GM23248 (cell line): Measurements from ENCODE around the gene EIF2B4. TPM values are rescaled to one million over a fixed set of nuclear protein-coding genes. Genes with fewer than 3 reads are reported as not detected.
"Not testable (repeated sequence)": the region's sequence is repeated elsewhere in the genome, so short reads cannot be mapped to it uniquely, and the experiment has no call there.

Source experiments
- DNase-seq: peaks from one replicate; pipeline ENCODE4 v3.0.0-alpha.2; 2015
- H2AFZ ChIP-seq: fragments of 200-600 bp; sonication (generic); 2 replicates; pipeline ENCODE4 v1.6.1; 2016; ENCODE audit warnings: antibody characterized with exemption
- H3F3A ChIP-seq: fragments of 200-600 bp; sonication (generic); 2 replicates; pipeline ENCODE4 v1.6.1; 2016; ENCODE audit warnings: mild to moderate bottlenecking, antibody characterized with exemption, mixed run types; ENCODE audit not compliant: insufficient read depth
- H3K27ac ChIP-seq: fragments of 200-600 bp; sonication (generic); 2 replicates; pipeline ENCODE4 v1.5.1; 2016; ENCODE audit warnings: mild to moderate bottlenecking
- H3K27me3 ChIP-seq: fragments of 200-600 bp; sonication (generic); replicated peaks from 2 replicates; pipeline ENCODE4 v1.6.1; 2016; ENCODE audit warnings: mild to moderate bottlenecking; ENCODE audit not compliant: insufficient read depth
- H3K36me3 ChIP-seq: fragments of 200-600 bp; sonication (generic); 2 replicates; pipeline ENCODE4 v1.6.1; 2016; ENCODE audit warnings: low read depth, mild to moderate bottlenecking
- H3K4me1 ChIP-seq: fragments of 200-600 bp; sonication (generic); 2 replicates; pipeline ENCODE4 v1.6.1; 2016; ENCODE audit warnings: mild to moderate bottlenecking; ENCODE audit not compliant: insufficient read depth
- H3K4me2 ChIP-seq: fragments of 200-600 bp; sonication (generic); one replicate; pipeline ENCODE4 v1.6.1; 2016; ENCODE audit warnings: mild to moderate bottlenecking; ENCODE audit not compliant: unreplicated experiment
- H3K4me3 ChIP-seq: fragments of 200-600 bp; sonication (generic); 2 replicates; pipeline ENCODE4 v1.5.1; 2016; ENCODE audit warnings: mild to moderate bottlenecking
- H3K79me2 ChIP-seq: fragments of 200-600 bp; sonication (generic); 2 replicates; pipeline ENCODE4 v1.6.1; 2016; ENCODE audit warnings: mild to moderate bottlenecking; ENCODE audit not compliant: insufficient read depth
- H3K9ac ChIP-seq: fragments of 200-600 bp; sonication (generic); 2 replicates; pipeline ENCODE4 v1.6.1; 2016; ENCODE audit warnings: mild to moderate bottlenecking
- H3K9me2 ChIP-seq: fragments of 200-600 bp; sonication (generic); 2 replicates; pipeline ENCODE4 v1.6.1; 2016; ENCODE audit warnings: mixed run types, mild to moderate bottlenecking, moderate library complexity; ENCODE audit not compliant: insufficient read depth
- H3K9me3 ChIP-seq: fragments of 200-600 bp; sonication (generic); one replicate; pipeline ENCODE4 v1.6.1; 2017; ENCODE audit warnings: low read depth
- H4K20me1 ChIP-seq: fragments of 200-600 bp; sonication (generic); 2 replicates; pipeline ENCODE4 v1.6.0; 2016; ENCODE audit not compliant: insufficient read depth
- EZH2 ChIP-seq: fragments of 200-600 bp; sonication (generic); IDR thresholded peaks from 2 replicates; pipeline ENCODE4 v1.6.1; 2018; ENCODE audit warnings: antibody characterized with exemption, mild to moderate bottlenecking; ENCODE audit not compliant: insufficient read depth, poor library complexity, severe bottlenecking
- EZH2phosphoT487 ChIP-seq: fragments of 200-600 bp; sonication (generic); IDR thresholded peaks from 2 replicates; pipeline ENCODE4 v1.6.1; 2018; ENCODE audit warnings: antibody characterized with exemption, moderate library complexity, mild to moderate bottlenecking, low read depth; ENCODE audit not compliant: insufficient read depth
- WGBS, 2 experiments: methylation state at CpG; one replicate each; pipeline ENCODE4 v1.1.6; 2015 to 2017; ENCODE audit warnings: low lambda C conversion rate in 2 of 2, low coverage in 1 of 2; ENCODE audit errors: missing lambda C conversion rate in 2 of 2; 5-methylcytosine and 5-hydroxymethylcytosine counted together
- in situ Hi-C: fragments of 300-500 bp; cut with MboI; formaldehyde crosslinking; loops from 2 replicates; pipeline ENCODE4 v1.15.0; 2020
- polyA plus RNA-seq: library from polyadenylated mRNA; unstranded; fragments of >200 nt; fragmentation: Nextera tagmentation; extraction: Ambion mirVana; gene quantifications from 2 replicates; pipeline ENCODE4 v1.2.1, GENCODE V29; 2016
- total RNA-seq: library from RNA; depleted of rRNA; stranded (reverse); fragments of >200 nt; shearing (Covaris generic); gene quantifications from 2 replicates; pipeline ENCODE4 v1.2.3, GENCODE V29; 2014; rRNA removed

Gene EIF2B4
- total and polyA plus RNA-seq, 2 experiments from 2014 or later = 26.6 to 50.1 TPM

- H3K4me3 ChIP-seq = peak overlapping the region; percentile 97
- peak overlapping the region; percentile 98 for H3K4me2 ChIP-seq
- peak overlapping the region; percentile 96 for H3K27ac ChIP-seq
- H3F3A ChIP-seq = peaks cover 30% of the 10 kb centered on the region
- no peak overlapping the region for H2AFZ ChIP-seq
- H4K20me1 ChIP-seq = no peaks in the 10 kb centered on the region
- H3K9me2 ChIP-seq = no peaks in the 10 kb centered on the region
- DNase-seq = peak; percentile 99
- H3K9ac ChIP-seq = peak overlapping the region; percentile 100
- 28 to 32% methylated on average over 8 of the region's 8 CpGs for WGBS, 2 experiments
- no peaks in the 10 kb centered on the region for H3K36me3 ChIP-seq
- in situ Hi-C loops = no loop called here
- peaks cover 28% of the 10 kb centered on the region for H3K79me2 ChIP-seq
- TF ChIP-seq EZH2 (no peak), EZH2phosphoT487 (no peak)
- H3K4me1 ChIP-seq = peaks cover 23% of the 10 kb centered on the region
- H3K9me3 ChIP-seq = no peaks in the 10 kb centered on the region
- H3K27me3 ChIP-seq = no peaks in the 10 kb centered on the region
These were observed 49.1 kb downstream of the EIF2B4 start for GRCh38 chr2:27320958-27321543.

DNA sequence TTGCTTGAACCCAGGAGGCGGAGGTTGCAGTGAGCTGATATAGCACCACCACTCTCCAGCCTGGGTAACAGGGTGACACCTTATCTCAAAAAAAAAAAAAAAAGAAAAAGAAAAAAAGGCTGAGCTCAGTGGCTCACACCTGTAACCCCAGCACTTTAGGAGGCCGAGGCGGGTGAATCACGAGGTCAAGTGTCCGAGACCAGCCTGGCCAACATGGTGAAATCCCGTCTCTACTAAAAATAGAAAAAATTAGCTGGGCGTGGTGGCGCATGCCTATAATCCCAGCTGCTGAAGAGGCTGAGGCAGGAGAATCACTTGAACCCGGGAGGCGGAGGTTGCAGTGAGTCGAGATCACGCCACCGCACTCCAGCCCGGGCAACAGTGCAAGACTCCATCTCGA is 50.3 kb downstream of the EIF2B4 start:
- H2AFZ ChIP-seq, H3K9ac ChIP-seq, H3K36me3 ChIP-seq, H3K27ac ChIP-seq, DNase-seq, H4K20me1 ChIP-seq, H3K4me2 ChIP-seq, H3K9me2 ChIP-seq, in situ Hi-C loops, H3K9me3 ChIP-seq, H3K27me3 ChIP-seq, H3K4me3 ChIP-seq: not testable (repeated sequence)
- Histone ChIP-seq H3K79me2 (peaks cover 28% of the 10 kb centered on the region), H3K4me1 (peaks cover 23% of the 10 kb centered on the region), H3F3A (peaks cover 30% of the 10 kb centered on the region)
- WGBS, 2 experiments = 95 to 96% methylated on average over 12 to 15 of the region's 15 CpGs

- H3K4me2 ChIP-seq = no peak overlapping the region
- no peaks in the 10 kb centered on the region for H4K20me1 ChIP-seq
- no peak for DNase-seq
- H3K9ac ChIP-seq = no peak overlapping the region
- no peaks in the 10 kb centered on the region for H3K27me3 ChIP-seq
- no peak for TF ChIP-seq EZH2phosphoT487
- no peak for TF ChIP-seq EZH2
- no peak overlapping the region for H2AFZ ChIP-seq
- WGBS, 2 experiments = 81 to 82% methylated on average over 10 to 12 of the region's 12 CpGs
- H3F3A ChIP-seq = peaks cover 13% of the 10 kb centered on the region
- H3K27ac ChIP-seq = no peak overlapping the region
- peaks cover 18% of the 10 kb centered on the region for H3K79me2 ChIP-seq
- no peaks in the 10 kb centered on the region for H3K36me3 ChIP-seq
- in situ Hi-C loops = no loop called here
- H3K4me1 ChIP-seq = peaks cover 13% of the 10 kb centered on the region
- no peak overlapping the region for H3K4me3 ChIP-seq
- H3K9me3 ChIP-seq = no peaks in the 10 kb centered on the region
- H3K9me2 ChIP-seq = no peaks in the 10 kb centered on the region
These were observed 53.3 kb downstream of the EIF2B4 start for GRCh38 chr2:27316655-27317412.

GRCh38 chr2:27315122-27315521 is 55.0 kb downstream of the EIF2B4 start:
- H3K36me3 ChIP-seq = no peaks in the 10 kb centered on the region
- H3K4me2 ChIP-seq = no peak overlapping the region
- no peak overlapping the region for H2AFZ ChIP-seq
- peaks cover 13% of the 10 kb centered on the region for H3K79me2 ChIP-seq
- no peaks in the 10 kb centered on the region for H3K27me3 ChIP-seq
- H3K9ac ChIP-seq = no peak overlapping the region
- no peaks in the 10 kb centered on the region for H4K20me1 ChIP-seq
- TF ChIP-seq EZH2 = no peak
- H3K9me3 ChIP-seq = no peaks in the 10 kb centered on the region
- 73 to 74% methylated on average over 8 of the region's 8 CpGs for WGBS, 2 experiments
- H3K9me2 ChIP-seq = no peaks in the 10 kb centered on the region
- in situ Hi-C loops = no loop called here
- no peak overlapping the region for H3K27ac ChIP-seq
- no peak for DNase-seq
- no peak overlapping the region for H3K4me3 ChIP-seq
- no peaks in the 10 kb centered on the region for H3F3A ChIP-seq
- H3K4me1 ChIP-seq = no peaks in the 10 kb centered on the region

DNA sequence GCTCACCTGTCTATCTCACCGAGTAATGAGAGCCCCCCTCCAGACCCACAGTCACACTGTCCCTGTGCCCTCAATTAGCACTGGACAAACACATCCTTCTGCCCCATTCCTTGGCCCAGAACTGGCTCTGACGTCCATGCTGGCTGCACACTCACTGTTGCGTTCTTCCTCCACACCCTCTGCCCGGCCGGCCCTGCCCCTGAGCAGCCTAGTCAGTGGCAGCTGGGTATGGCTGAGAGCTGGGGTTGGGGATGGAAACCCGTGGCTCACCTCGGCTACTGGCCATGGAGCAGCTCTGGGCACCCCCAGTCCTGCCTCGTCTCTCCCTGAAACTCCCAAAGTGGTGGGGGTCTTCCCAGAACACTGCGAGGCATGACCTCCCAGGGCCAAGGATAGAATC is 55.4 kb downstream of the EIF2B4 start:
- no peak for TF ChIP-seq EZH2
- TF ChIP-seq EZH2phosphoT487 = no peak
- no peaks in the 10 kb centered on the region for H3K36me3 ChIP-seq
- 85% methylated on average over 9 of the region's 9 CpGs for WGBS, 2 experiments
- no peaks in the 10 kb centered on the region for H3K9me2 ChIP-seq
- H3K27ac ChIP-seq = no peak overlapping the region
- no peak overlapping the region for H3K4me3 ChIP-seq
- no peaks in the 10 kb centered on the region for H3K27me3 ChIP-seq
- in situ Hi-C loops = no loop called here
- H3K4me2 ChIP-seq = no peak overlapping the region
- H3K9ac ChIP-seq = no peak overlapping the region
- peaks cover 10% of the 10 kb centered on the region for H3K79me2 ChIP-seq
- no peaks in the 10 kb centered on the region for H3K4me1 ChIP-seq
- no peak for DNase-seq
- no peaks in the 10 kb centered on the region for H3K9me3 ChIP-seq
- H3F3A ChIP-seq = no peaks in the 10 kb centered on the region
- no peaks in the 10 kb centered on the region for H4K20me1 ChIP-seq
- H2AFZ ChIP-seq = no peak overlapping the region

Other genes starting within 250 kb of the EIF2B4 start
- gene ABHD1, start 246.5 kb downstream of the EIF2B4 start, total RNA-seq = not detected in 2 replicates
- gene ABHD1, start 246.5 kb downstream of the EIF2B4 start, polyA plus RNA-seq = not detected in 2 replicates
- 52.2 and 55.9 TPM in 2 replicates for gene PREB, start 235.7 kb downstream of the EIF2B4 start, total RNA-seq
- gene PREB, start 235.7 kb downstream of the EIF2B4 start, polyA plus RNA-seq = 40.8 and 45.0 TPM in 2 replicates
- not detected in 2 replicates for gene PRR30, start 230.9 kb downstream of the EIF2B4 start, total RNA-seq
- not detected in 2 replicates for gene PRR30, start 230.9 kb downstream of the EIF2B4 start, polyA plus RNA-seq
- not detected in 2 replicates for gene TCF23, start 221.3 kb downstream of the EIF2B4 start, total RNA-seq
- gene TCF23, start 221.3 kb downstream of the EIF2B4 start, polyA plus RNA-seq = not detected in 2 replicates
- 170 and 214 TPM in 2 replicates for gene ATRAID, start 158.3 kb downstream of the EIF2B4 start, total RNA-seq
- 304 and 311 TPM in 2 replicates for gene ATRAID, start 158.3 kb downstream of the EIF2B4 start, polyA plus RNA-seq
- gene SLC5A6, start 158.1 kb downstream of the EIF2B4 start, total RNA-seq = 13.5 and 19.9 TPM in 2 replicates
- 9.4 and 10.4 TPM in 2 replicates for gene SLC5A6, start 158.1 kb downstream of the EIF2B4 start, polyA plus RNA-seq
- 23.9 and 27.7 TPM in 2 replicates for gene CAD, start 153.0 kb downstream of the EIF2B4 start, total RNA-seq
- 17.1 and 19.2 TPM in 2 replicates for gene CAD, start 153.0 kb downstream of the EIF2B4 start, polyA plus RNA-seq
- not detected in 2 replicates for gene SLC30A3, start 107.3 kb downstream of the EIF2B4 start, total RNA-seq
- not detected in 2 replicates for gene SLC30A3, start 107.3 kb downstream of the EIF2B4 start, polyA plus RNA-seq
- not detected in 2 replicates for gene DNAJC5G, start 94.9 kb downstream of the EIF2B4 start, total RNA-seq
- not detected in 2 replicates for gene DNAJC5G, start 94.9 kb downstream of the EIF2B4 start, polyA plus RNA-seq
- not detected in 2 replicates for gene TRIM54, start 87.9 kb downstream of the EIF2B4 start, total RNA-seq
- gene TRIM54, start 87.9 kb downstream of the EIF2B4 start, polyA plus RNA-seq = not detected in 2 replicates
- not detected in 2 replicates for gene UCN, start 61.9 kb downstream of the EIF2B4 start, total RNA-seq
- 1.3 and 1.6 TPM in 2 replicates for gene UCN, start 61.9 kb downstream of the EIF2B4 start, polyA plus RNA-seq
- gene MPV17, start 47.2 kb downstream of the EIF2B4 start, total RNA-seq = 91.0 and 94.0 TPM in 2 replicates
- gene MPV17, start 47.2 kb downstream of the EIF2B4 start, polyA plus RNA-seq = 128 and 138 TPM in 2 replicates
- gene GTF3C2, start 13.6 kb downstream of the EIF2B4 start, total RNA-seq = 22.6 and 43.1 TPM in 2 replicates
- 23.8 and 26.4 TPM in 2 replicates for gene GTF3C2, start 13.6 kb downstream of the EIF2B4 start, polyA plus RNA-seq
- gene SNX17, start 278 bp upstream of the EIF2B4 start, total RNA-seq = 163 and 193 TPM in 2 replicates
- 173 and 183 TPM in 2 replicates for gene SNX17, start 278 bp upstream of the EIF2B4 start, polyA plus RNA-seq
- 6.7 and 9.5 TPM in 2 replicates for gene ZNF513, start 10.4 kb upstream of the EIF2B4 start, total RNA-seq
- gene ZNF513, start 10.4 kb upstream of the EIF2B4 start, polyA plus RNA-seq = 6.0 and 6.6 TPM in 2 replicates
- 75.1 and 81.5 TPM in 2 replicates for gene PPM1G, start 39.3 kb upstream of the EIF2B4 start, total RNA-seq
- 72.4 and 72.7 TPM in 2 replicates for gene PPM1G, start 39.3 kb upstream of the EIF2B4 start, polyA plus RNA-seq
- gene NRBP1, start 58.3 kb upstream of the EIF2B4 start, total RNA-seq = 145 and 165 TPM in 2 replicates
- 201 and 219 TPM in 2 replicates for gene NRBP1, start 58.3 kb upstream of the EIF2B4 start, polyA plus RNA-seq
- not detected in 2 replicates for gene KRTCAP3, start 72.0 kb upstream of the EIF2B4 start, total RNA-seq
- 0.56 and 0.67 TPM in 2 replicates for gene KRTCAP3, start 72.0 kb upstream of the EIF2B4 start, polyA plus RNA-seq
- 9.9 and 19.9 TPM in 2 replicates for gene IFT172, start 119.4 kb upstream of the EIF2B4 start, total RNA-seq
- gene IFT172, start 119.4 kb upstream of the EIF2B4 start, polyA plus RNA-seq = 8.1 and 8.6 TPM in 2 replicates
- 24.2 and 31.2 TPM in 2 replicates for gene FNDC4, start 124.9 kb upstream of the EIF2B4 start, total RNA-seq
- 18.2 and 20.2 TPM in 2 replicates for gene FNDC4, start 124.9 kb upstream of the EIF2B4 start, polyA plus RNA-seq
- 0.11 TPM in 1 of 2 replicates, not detected in the other for gene GCKR, start 126.5 kb upstream of the EIF2B4 start, total RNA-seq
- 0.59 and 0.71 TPM in 2 replicates for gene GCKR, start 126.5 kb upstream of the EIF2B4 start, polyA plus RNA-seq
- gene ZNF512, start 212.7 kb upstream of the EIF2B4 start, total RNA-seq = 13.3 and 16.1 TPM in 2 replicates
- 13.7 and 16.7 TPM in 2 replicates for gene ZNF512, start 212.7 kb upstream of the EIF2B4 start, polyA plus RNA-seq